HT1080 (cell line): ENCODE results near the gene TSTD2. TPM values are rescaled to one million over a fixed set of nuclear protein-coding genes. Genes with fewer than 3 reads are reported as not detected.
A peak's percentile ranks its signal among the peaks of the same experiment; 100 is the strongest.

Experiments
- DNase-seq: peaks from one replicate; pipeline ENCODE4 v3.0.0-alpha.2; 2015; ENCODE audit warnings: low read depth
- total RNA-seq: library from RNA; depleted of rRNA; stranded (reverse); fragments of >200 nt; shearing (Covaris generic); gene quantifications from 2 replicates; pipeline ENCODE4 v1.2.3, GENCODE V29; 2014

The TSTD2 gene
- total RNA-seq, 1 experiment from 2014 or later = 15.0 TPM

- peak; percentile 64 for DNase-seq
Observed at GRCh38 chr9:97564291-97565175, 68.6 kb downstream of the TSTD2 start.

GRCh38 chr9:97563458-97564135 lies 69.6 kb downstream of the TSTD2 start:
- DNase-seq = no peak

- DNase-seq = no peak
Observed at GRCh38 chr9:97562542-97562941, 70.6 kb downstream of the TSTD2 start.

GRCh38 chr9:97561501-97561900 lies 71.7 kb downstream of the TSTD2 start:
- DNase-seq = no peak

GRCh38 chr9:97560851-97561250 lies 72.3 kb downstream of the TSTD2 start:
- DNase-seq = no peak

- no peak for DNase-seq
Observed at GRCh38 chr9:97560154-97560553, 73.0 kb downstream of the TSTD2 start.

- DNase-seq = peak; percentile 46
Observed at GRCh38 chr9:97559111-97559514, 74.1 kb downstream of the TSTD2 start.

GRCh38 chr9:97558701-97559101 lies 74.5 kb downstream of the TSTD2 start:
- no peak for DNase-seq

GRCh38 chr9:97557606-97558095 lies 75.5 kb downstream of the TSTD2 start:
- DNase-seq = no peak

GRCh38 chr9:97556721-97557605 lies 76.2 kb downstream of the TSTD2 start:
- no peak for DNase-seq

- no peak for DNase-seq
Observed at GRCh38 chr9:97556036-97556720, 77.0 kb downstream of the TSTD2 start.

GRCh38 chr9:97555164-97555563 lies 78.0 kb downstream of the TSTD2 start:
- no peak for DNase-seq

GRCh38 chr9:97554566-97555075 lies 78.5 kb downstream of the TSTD2 start:
- no peak for DNase-seq

- no peak for DNase-seq
Observed at GRCh38 chr9:97553841-97554240, 79.3 kb downstream of the TSTD2 start.

GRCh38 chr9:97553141-97553540 lies 80.0 kb downstream of the TSTD2 start:
- no peak for DNase-seq

- DNase-seq = no peak
Observed at GRCh38 chr9:97551308-97551707, 81.9 kb downstream of the TSTD2 start.

- no peak for DNase-seq
Observed at GRCh38 chr9:97550386-97550785, 82.8 kb downstream of the TSTD2 start.
